HFF-Myc (cell line): Measurements from ENCODE around the gene CSMD2.

Experiments
- DNase-seq: peaks from one replicate; pipeline ENCODE4 v3.0.0-alpha.2; 2011; ENCODE audit warnings: low read depth; ENCODE audit errors: extremely low read depth
- H3K4me3 ChIP-seq: replicated peaks from 2 replicates; pipeline ENCODE4 v1.5.1; 2011; ENCODE audit warnings: low read depth, mild to moderate bottlenecking, control low read depth, low read length
- CTCF ChIP-seq: IDR thresholded peaks from 2 replicates; pipeline ENCODE4 v1.5.1; 2012; ENCODE audit warnings: mild to moderate bottlenecking, low read depth, low read length, control low read depth; ENCODE audit errors: missing control alignments

Gene CSMD2

GRCh38 chr1:33960188-33960895 lies 204.7 kb downstream of the CSMD2 start:
- TF ChIP-seq CTCF = no peak

GRCh38 chr1:33957854-33958253 lies 207.2 kb downstream of the CSMD2 start:
- no peak for TF ChIP-seq CTCF
- no peak for DNase-seq
- H3K4me3 ChIP-seq = no peak overlapping the region

More at GRCh38 chr1:33960188-33960895, 204.7 kb downstream of the CSMD2 start:
- DNase-seq = no peak
- no peak overlapping the region for H3K4me3 ChIP-seq

- no peak for TF ChIP-seq CTCF
- H3K4me3 ChIP-seq = no peak overlapping the region
- DNase-seq = no peak
Measured at GRCh38 chr1:33955096-33955495, 209.9 kb downstream of the CSMD2 start.

GRCh38 chr1:33949570-33949969 lies 215.5 kb downstream of the CSMD2 start:
- H3K4me3 ChIP-seq = no peak overlapping the region
- TF ChIP-seq CTCF = no peak
- no peak for DNase-seq

- no peak overlapping the region for H3K4me3 ChIP-seq
- DNase-seq = no peak
- no peak for TF ChIP-seq CTCF
Measured at GRCh38 chr1:33948291-33948690, 216.7 kb downstream of the CSMD2 start.

DNA sequence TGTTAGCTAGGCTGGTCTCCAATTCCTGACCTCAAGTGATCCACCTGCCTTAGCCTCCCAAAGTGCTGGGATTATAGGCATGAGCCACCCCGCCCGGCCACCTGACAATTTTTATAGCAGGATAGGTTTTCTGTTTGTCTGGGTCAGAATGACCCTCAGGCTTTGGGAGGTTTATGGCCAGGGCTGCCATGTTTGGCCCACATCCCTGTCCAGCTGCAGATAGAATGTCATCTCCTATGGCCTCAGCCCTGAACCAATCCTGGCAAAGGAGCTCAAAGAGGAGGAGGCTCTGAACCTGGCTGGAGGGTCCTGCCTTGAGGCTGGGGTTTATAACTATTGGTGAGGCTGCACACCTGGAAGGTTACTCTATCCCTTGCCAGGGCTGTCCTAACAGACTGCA lies 218.2 kb downstream of the CSMD2 start:
- no peak for TF ChIP-seq CTCF
- DNase-seq = no peak
- no peak overlapping the region for H3K4me3 ChIP-seq

DNA sequence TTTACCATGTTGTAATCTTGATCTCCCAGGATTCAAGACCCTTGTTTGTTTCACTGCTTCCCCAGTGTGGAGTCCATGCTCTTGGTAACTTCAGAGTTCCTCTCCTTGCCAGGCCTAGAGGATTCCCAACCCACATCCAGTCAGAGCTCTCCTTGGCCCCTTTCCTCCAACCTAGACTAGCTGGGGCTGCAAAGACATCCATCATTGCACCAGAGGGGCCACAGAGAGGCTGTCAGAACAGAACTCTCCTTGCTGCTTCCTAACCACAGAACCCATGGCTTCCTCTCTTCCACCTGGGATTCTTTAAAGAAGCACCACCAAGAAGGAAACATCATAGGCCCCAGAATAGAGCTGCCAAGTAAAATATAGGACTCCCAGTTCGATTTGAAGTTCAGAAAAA lies 220.2 kb downstream of the CSMD2 start:
- no peak for DNase-seq
- H3K4me3 ChIP-seq = no peak overlapping the region
- TF ChIP-seq CTCF = no peak
